IMR-90 (cell line): Measurements from ENCODE around the gene PAX5. TPM values are rescaled to one million over a fixed set of nuclear protein-coding genes. Genes with fewer than 3 reads are reported as not detected.

Experiments used
- ATAC-seq: fragments of 200-7000 bp; cut with Tn5 transposase; 2 replicates; pipeline ENCODE4 v1.9.1; 2020; ENCODE audit warnings: low read depth, mild to moderate bottlenecking, moderate library complexity
- BruUV-seq: library from RNA; stranded (reverse); fragments of 400-500 nt; replicated peaks from 2 replicates; lab custom pipeline; 2021; lab: Mats Ljungman, UMichigan
- CTCF ChIA-PET: fragments of 300-600 bp; formaldehyde crosslinking; extraction: SDS; loops from one replicate; lab custom pipeline; 2021; ENCODE audit warnings: antibody characterized with exemption; lab: Yijun Ruan, JAX
- POLR2A ChIA-PET: fragments of 300-600 bp; sonication (Branson Sonifier 250); formaldehyde crosslinking; loops from one replicate; lab custom pipeline; 2022; ENCODE audit warnings: antibody characterized with exemption; ENCODE audit not compliant: unreplicated experiment; lab: Charles Lee
- DNase-seq: peaks from one replicate; pipeline ENCODE4 v3.0.0; 2013
- H2AFZ ChIP-seq: replicated peaks from 2 replicates; pipeline ENCODE3; 2013; ENCODE audit warnings: low read length, mild to moderate bottlenecking; ENCODE audit not compliant: poor library complexity
- H2AK5ac ChIP-seq: 2 replicates; pipeline ENCODE4 v1.6.1; 2013; ENCODE audit warnings: low read depth, low read length, inconsistent platforms
- H2AK9ac ChIP-seq: replicated peaks from 2 replicates; pipeline ENCODE3; 2013; ENCODE audit warnings: mild to moderate bottlenecking, low read depth, low read length, moderate library complexity; ENCODE audit not compliant: poor library complexity
- H2BK120ac ChIP-seq: 2 replicates; pipeline ENCODE4 v1.6.1; 2013; ENCODE audit warnings: low read depth, low read length, inconsistent platforms
- H2BK15ac ChIP-seq: 3 replicates; pipeline ENCODE4 v1.6.1; 2013; ENCODE audit warnings: low read depth, low read length, inconsistent platforms
- H2BK20ac ChIP-seq: 2 replicates; pipeline ENCODE4 v1.6.1; 2013; ENCODE audit warnings: low read depth, mild to moderate bottlenecking, inconsistent platforms, low read length, moderate library complexity
- H2BK5ac ChIP-seq: 2 replicates; pipeline ENCODE4 v1.6.1; 2013; ENCODE audit warnings: mild to moderate bottlenecking, low read depth, low read length, inconsistent platforms; ENCODE audit not compliant: poor library complexity, severe bottlenecking
- H3K14ac ChIP-seq: replicated peaks from 2 replicates; pipeline ENCODE4 v1.6.1; 2013; ENCODE audit warnings: low read depth, low read length, inconsistent platforms
- H3K18ac ChIP-seq: 2 replicates; pipeline ENCODE4 v1.6.1; 2013; ENCODE audit warnings: low read depth, low read length, control low read depth
- H3K23ac ChIP-seq: 2 replicates; pipeline ENCODE4 v1.6.1; 2013; ENCODE audit warnings: low read depth, low read length, inconsistent platforms
- H3K27ac ChIP-seq: 2 replicates; pipeline ENCODE4 v1.5.1; 2013; ENCODE audit warnings: mild to moderate bottlenecking, control low read depth, low read length; ENCODE audit not compliant: insufficient read depth
- H3K27me3 ChIP-seq: 2 replicates; pipeline ENCODE4 v1.6.1; 2013; ENCODE audit warnings: low read length; ENCODE audit not compliant: control insufficient read depth, insufficient read depth
- H3K36me3 ChIP-seq: 2 replicates; pipeline ENCODE4 v1.6.1; 2013; ENCODE audit warnings: low read length, mixed read lengths; ENCODE audit not compliant: control insufficient read depth, insufficient read depth
- H3K4ac ChIP-seq: 2 replicates; pipeline ENCODE4 v1.6.1; 2013; ENCODE audit warnings: low read depth, low read length, inconsistent platforms
- H3K4me1 ChIP-seq: 2 replicates; pipeline ENCODE4 v1.6.1; 2013; ENCODE audit warnings: low read length, mixed read lengths; ENCODE audit not compliant: control insufficient read depth, insufficient read depth
- H3K4me2 ChIP-seq: 2 replicates; pipeline ENCODE4 v1.6.1; 2013; ENCODE audit warnings: low read depth, mild to moderate bottlenecking, control low read depth, low read length, moderate library complexity
- H3K4me3 ChIP-seq: 2 replicates; pipeline ENCODE4 v1.5.1; 2013; ENCODE audit warnings: low read depth, mild to moderate bottlenecking, control low read depth, low read length, moderate library complexity; ENCODE audit not compliant: insufficient read depth
- H3K56ac ChIP-seq: 2 replicates; pipeline ENCODE4 v1.6.1; 2013; ENCODE audit warnings: low read length, inconsistent platforms; ENCODE audit not compliant: insufficient read depth; ENCODE audit errors: extremely low read depth
- H3K79me1 ChIP-seq, 2 experiments: 2 replicates each; pipeline ENCODE4 v1.6.1; 2013; ENCODE audit warnings: low read length in 2 of 2, inconsistent platforms in 1 of 2, low read depth in 1 of 2
- H3K9ac ChIP-seq: 2 replicates; pipeline ENCODE4 v1.6.1; 2013; ENCODE audit warnings: low read depth, low read length, control low read depth
- H3K9me1 ChIP-seq: 2 replicates; pipeline ENCODE4 v1.6.1; 2013; ENCODE audit warnings: low read length, inconsistent platforms; ENCODE audit not compliant: insufficient read depth
- H3K9me3 ChIP-seq: 2 replicates; pipeline ENCODE4 v1.6.1; 2013; ENCODE audit warnings: low read length; ENCODE audit not compliant: control insufficient read depth, insufficient read depth
- H4K20me1 ChIP-seq: 2 replicates; pipeline ENCODE4 v1.6.1; 2013; ENCODE audit warnings: low read length, inconsistent platforms; ENCODE audit not compliant: insufficient read depth
- H4K5ac ChIP-seq: 2 replicates; pipeline ENCODE4 v1.6.1; 2013; ENCODE audit warnings: mild to moderate bottlenecking, low read depth, low read length, control low read depth
- H4K8ac ChIP-seq, 2 experiments: 2 replicates each; pipeline ENCODE4 v1.6.1; 2013; ENCODE audit warnings: low read depth in 2 of 2, low read length in 2 of 2, control low read depth in 1 of 2, inconsistent platforms in 1 of 2
- H4K91ac ChIP-seq: 2 replicates; pipeline ENCODE4 v1.6.1; 2013; ENCODE audit warnings: low read depth, low read length, inconsistent platforms; ENCODE audit not compliant: insufficient read depth
- BHLHE40 ChIP-seq: fragments of 150-350 bp; IDR thresholded peaks from 2 replicates; pipeline ENCODE4 v1.6.1; 2016; ENCODE audit warnings: mild to moderate bottlenecking, low read depth, low read length
- CEBPB ChIP-seq: IDR thresholded peaks from 2 replicates; pipeline ENCODE4 v1.6.1; 2012; ENCODE audit warnings: low read depth, low read length, improper control_type of control experiment
- CHD1 ChIP-seq: IDR thresholded peaks from 2 replicates; pipeline ENCODE4 v1.6.1; 2012; ENCODE audit warnings: low read depth, low read length, improper control_type of control experiment
- CTCF ChIP-seq: conservative IDR thresholded peaks from 2 replicates; pipeline ENCODE4 v1.5.1; 2012; ENCODE audit warnings: mild to moderate bottlenecking, low read depth, low read length, improper control_type of control experiment
- FOS ChIP-seq: fragments of 150-350 bp; IDR thresholded peaks from 2 replicates; pipeline ENCODE4 v1.6.1; 2016; ENCODE audit warnings: low read depth, low read length
- MAFK ChIP-seq: IDR thresholded peaks from 2 replicates; pipeline ENCODE4 v1.6.1; 2012; ENCODE audit warnings: low read depth, low read length, improper control_type of control experiment
- MAZ ChIP-seq: IDR thresholded peaks from 2 replicates; pipeline ENCODE4 v1.6.1; 2012; ENCODE audit warnings: low read depth, mild to moderate bottlenecking, low read length, improper control_type of control experiment, moderate library complexity, borderline replicate concordance
- NFE2L2 ChIP-seq: fragments of 150-350 bp; IDR thresholded peaks from 2 replicates; pipeline ENCODE4 v1.6.1; 2016; ENCODE audit warnings: low read depth, mild to moderate bottlenecking, low read length
- POLR2A ChIP-seq: IDR thresholded peaks from 2 replicates; pipeline ENCODE4 v1.6.1; 2012; ENCODE audit warnings: mild to moderate bottlenecking, low read depth, low read length
- RAD21 ChIP-seq: IDR thresholded peaks from 2 replicates; pipeline ENCODE4 v1.6.1; 2012; ENCODE audit warnings: low read length, improper control_type of control experiment
- RCOR1 ChIP-seq: IDR thresholded peaks from 2 replicates; pipeline ENCODE4 v1.6.1; 2012; ENCODE audit warnings: mild to moderate bottlenecking, low read length, improper control_type of control experiment; ENCODE audit not compliant: insufficient replicate concordance
- RFX5 ChIP-seq: IDR thresholded peaks from 2 replicates; pipeline ENCODE4 v1.8.0; 2012; ENCODE audit warnings: low read depth, mild to moderate bottlenecking, low read length, moderate library complexity
- SMC3 ChIP-seq: fragments of 150-350 bp; IDR thresholded peaks from 2 replicates; pipeline ENCODE4 v1.6.1; 2016; ENCODE audit warnings: low read depth, mild to moderate bottlenecking, antibody characterized with exemption, low read length, moderate library complexity
- USF2 ChIP-seq: fragments of 150-350 bp; IDR thresholded peaks from 2 replicates; pipeline ENCODE4 v1.6.1; 2017; ENCODE audit warnings: mild to moderate bottlenecking, antibody characterized with exemption, low read length, low read depth
- WGBS, 2 experiments: methylation state at CpG; one replicate each; pipeline versions ENCODE4 v1.1.5 to v1.1.7; 2013; ENCODE audit warnings: missing lambda C conversion rate in 2 of 2; ENCODE audit not compliant: insufficient read length in 1 of 2; ENCODE audit errors: extremely low coverage in 2 of 2; 5-methylcytosine and 5-hydroxymethylcytosine counted together
- dilution Hi-C: fragments of 300-500 bp; cut with HindIII; formaldehyde crosslinking; loops from one replicate; pipeline ENCODE4 v1.14.3; 2018; ENCODE audit warnings: low sequenced_read_pairs; ENCODE audit not compliant: unreplicated experiment
- in situ Hi-C: fragments of 300-500 bp; cut with MboI; formaldehyde crosslinking; loops from 3 replicates; pipeline ENCODE4 v1.14.3; 2019; ENCODE audit warnings: low sequenced_read_pairs, inconsistent platforms, mixed read lengths
- intact Hi-C: fragments of 100-400 bp; cut with micrococcal nuclease; formaldehyde crosslinking; loops from 2 replicates; pipeline ENCODE4 v1.10.0; 2022
- polyA plus RNA-seq, 3 experiments: library from polyadenylated mRNA; depleted of rRNA; stranded (reverse); fragments of >200 nt; gene quantifications; 2 replicates each; pipeline ENCODE4 v1.2.3, GENCODE V29; 2012; ENCODE audit warnings: low replicate concordance in 1 of 3
- total RNA-seq: library from RNA; depleted of rRNA; stranded (reverse); fragments of >200 nt; gene quantifications from 2 replicates; pipeline ENCODE4 v1.2.3, GENCODE V29; 2012
- TF ChIP-seq, protein P1 (sequence below): fragments of 150-350 bp; IDR thresholded peaks from 2 replicates; pipeline ENCODE4 v1.6.1; 2016; ENCODE audit warnings: low read depth, mild to moderate bottlenecking, low read length, moderate library complexity, borderline replicate concordance

PAX5 gene
- total and polyA plus RNA-seq, 2 of the 4 experiments (the other 2 are of a cell fraction), result not detected

DNA sequence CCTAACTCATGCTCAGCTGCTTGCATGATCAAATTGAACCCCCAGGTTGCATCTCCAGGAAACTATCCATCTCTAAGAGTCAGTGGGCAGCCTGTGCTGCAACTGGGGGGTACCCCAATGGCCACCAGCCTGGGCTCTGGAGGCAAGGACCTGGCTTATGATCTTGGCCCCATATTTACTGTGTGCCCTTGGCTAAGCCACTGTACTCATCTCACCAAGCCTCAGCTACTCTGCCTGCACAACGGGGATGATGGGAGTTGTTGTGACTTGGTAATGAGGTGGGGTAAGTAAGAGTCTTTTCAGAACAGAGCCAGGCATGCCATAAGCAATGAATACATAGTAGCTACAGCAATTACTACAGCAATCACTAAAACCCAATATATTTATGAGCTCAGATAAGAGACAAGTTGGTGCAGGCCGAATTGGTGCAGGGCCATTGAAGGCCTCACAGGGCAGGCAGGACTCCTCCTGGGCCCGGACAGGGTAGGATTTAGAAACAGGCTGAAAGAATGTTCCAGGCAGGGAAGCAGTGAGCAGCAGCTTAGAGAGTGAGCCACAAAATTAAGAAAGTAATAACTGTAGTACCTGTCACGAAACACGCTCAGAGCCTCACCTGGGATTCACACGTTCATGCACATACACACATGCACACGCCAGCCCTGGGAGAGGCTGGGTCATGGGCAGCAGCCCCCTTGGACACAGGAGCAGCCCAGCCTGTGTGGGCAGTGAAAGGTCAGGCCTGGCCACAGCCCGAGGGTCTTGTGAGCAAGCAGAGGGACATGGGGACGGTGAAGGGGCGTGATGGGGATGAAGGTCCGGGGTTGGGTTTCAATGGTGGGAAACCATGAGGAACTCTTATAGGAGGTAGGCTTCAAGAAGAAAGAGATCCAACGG lies 74.1 kb downstream of the PAX5 start:
- no TSS peak for BruUV-seq
- Histone ChIP-seq H3K4me3 (no peak overlapping the region), H2BK5ac (no peak overlapping the region), H3K27ac (no peak overlapping the region), H2AFZ (no peak overlapping the region), H4K20me1 (no peaks in the 10 kb centered on the region), H4K5ac (no peak overlapping the region), H3K4ac (no peak overlapping the region), H3K9me1 (no peaks in the 10 kb centered on the region), H2BK15ac (no peak overlapping the region), H3K56ac (no peak overlapping the region), H3K9me3 (no peaks in the 10 kb centered on the region), H3K79me1 (no peaks in the 10 kb centered on the region), H3K36me3 (no peaks in the 10 kb centered on the region), H3K4me1 (no peaks in the 10 kb centered on the region), H2AK9ac (no peak overlapping the region), H3K9ac (no peak overlapping the region), H2BK20ac (no peak overlapping the region), H3K27me3 (peaks cover 41% of the 10 kb centered on the region), H3K14ac (no peak overlapping the region), H2BK120ac (no peak overlapping the region), H4K8ac (no peak overlapping the region), H4K91ac (no peak overlapping the region), H2AK5ac (no peak overlapping the region), H3K4me2 (no peak overlapping the region), H3K23ac (no peak overlapping the region), H3K18ac (no peak overlapping the region)
- in situ Hi-C loops, result no loop called here
- ChIA-PET POLR2A (no interaction called here), CTCF (no interaction called here)
- ATAC-seq, result no peak
- intact Hi-C loops, result no loop called here
- dilution Hi-C loops, result no loop called here
- WGBS, 2 experiments, result no CpG with 5 or more reads among the region's 12 CpGs
- no peak for DNase-seq
- TF ChIP-seq CHD1, result no peak
- no peak for TF ChIP-seq NFE2L2
- no peak for TF ChIP-seq BHLHE40
- no peak for TF ChIP-seq MAFK
- no peak for TF ChIP-seq SMC3
- TF ChIP-seq CEBPB, result no peak
- TF ChIP-seq RAD21, result no peak
- no peak for TF ChIP-seq POLR2A
- TF ChIP-seq, protein P1, sequence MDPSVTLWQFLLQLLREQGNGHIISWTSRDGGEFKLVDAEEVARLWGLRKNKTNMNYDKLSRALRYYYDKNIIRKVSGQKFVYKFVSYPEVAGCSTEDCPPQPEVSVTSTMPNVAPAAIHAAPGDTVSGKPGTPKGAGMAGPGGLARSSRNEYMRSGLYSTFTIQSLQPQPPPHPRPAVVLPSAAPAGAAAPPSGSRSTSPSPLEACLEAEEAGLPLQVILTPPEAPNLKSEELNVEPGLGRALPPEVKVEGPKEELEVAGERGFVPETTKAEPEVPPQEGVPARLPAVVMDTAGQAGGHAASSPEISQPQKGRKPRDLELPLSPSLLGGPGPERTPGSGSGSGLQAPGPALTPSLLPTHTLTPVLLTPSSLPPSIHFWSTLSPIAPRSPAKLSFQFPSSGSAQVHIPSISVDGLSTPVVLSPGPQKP, result no peak
- TF ChIP-seq RFX5, result no peak
- TF ChIP-seq MAZ, result no peak
- TF ChIP-seq USF2, result no peak
- no peak for TF ChIP-seq FOS
- TF ChIP-seq RCOR1, result no peak
- no peak for TF ChIP-seq CTCF
